ENCODE data around the gene ATP6V1G1. TPM values are rescaled to one million over a fixed set of nuclear protein-coding genes. Genes with fewer than 3 reads are reported as not detected.
"Not testable (repeated sequence)": the region's sequence is repeated elsewhere in the genome, so short reads cannot be mapped to it uniquely, and the experiment has no call there.

Gene ATP6V1G1
- total RNA-seq, 1 donor from 2014 or later, result 81.1 TPM

GRCh38 chr9:114591291-114591787, 3.8 kb downstream of the ATP6V1G1 start:
- DNase-seq, result no peak
- no peak for TF ChIP-seq CTCF (IDR thresholded peaks at IDR 0.05; ENCODE audit: borderline replicate concordance)
- Histone ChIP-seq H3K4me1 (peaks cover 65% of the 10 kb centered on the region), H3K4me3 (peak overlapping the region; percentile 8), H3K27ac (replicated peaks) (peak overlapping the region; percentile 62), H3K36me3 (peaks cover 40% of the 10 kb centered on the region), H3K27me3 (ENCODE audit: low read depth) (no peaks in the 10 kb centered on the region), H3K9me3 (replicated peaks) (no peaks in the 10 kb centered on the region)
- intact Hi-C loops (cut with micrococcal nuclease), result no loop called here

GRCh38 chr9:114591849-114592248, 4.3 kb downstream of the ATP6V1G1 start:
- Histone ChIP-seq H3K4me3 (no peak overlapping the region), H3K36me3 (peaks cover 45% of the 10 kb centered on the region), H3K27me3 (ENCODE audit: low read depth) (no peaks in the 10 kb centered on the region), H3K27ac (replicated peaks) (peak overlapping the region; percentile 62), H3K4me1 (peaks cover 65% of the 10 kb centered on the region), H3K9me3 (replicated peaks) (no peaks in the 10 kb centered on the region)
- TF ChIP-seq CTCF (IDR thresholded peaks at IDR 0.05; ENCODE audit: borderline replicate concordance), result no peak
- DNase-seq, result no peak
- intact Hi-C loops (cut with micrococcal nuclease), result no loop called here

- DNase-seq, result no peak
- peaks cover 48% of the 10 kb centered on the region for H3K36me3 ChIP-seq
- intact Hi-C loops (cut with micrococcal nuclease), result no loop called here
- H3K4me1 ChIP-seq, result peaks cover 60% of the 10 kb centered on the region
- H3K27me3 ChIP-seq (ENCODE audit: low read depth), result no peaks in the 10 kb centered on the region
- H3K27ac ChIP-seq (replicated peaks), result peak overlapping the region; percentile 62
- TF ChIP-seq CTCF (IDR thresholded peaks at IDR 0.05; ENCODE audit: borderline replicate concordance), result peak; percentile 40
- peak overlapping the region; percentile 12 for H3K4me3 ChIP-seq
- H3K9me3 ChIP-seq (replicated peaks), result no peaks in the 10 kb centered on the region
Observed at GRCh38 chr9:114592356-114592755, 4.8 kb downstream of the ATP6V1G1 start.

- H3K36me3 ChIP-seq, result peaks cover 64% of the 10 kb centered on the region
- H3K27me3 ChIP-seq (ENCODE audit: low read depth), result no peaks in the 10 kb centered on the region
- H3K4me3 ChIP-seq, result no peak overlapping the region
- H3K27ac ChIP-seq (replicated peaks), result no peak overlapping the region
- H3K4me1 ChIP-seq, result peaks cover 49% of the 10 kb centered on the region
- intact Hi-C loops (cut with micrococcal nuclease), result no loop called here
- DNase-seq, result no peak
- H3K9me3 ChIP-seq (replicated peaks), result no peaks in the 10 kb centered on the region
- TF ChIP-seq CTCF (IDR thresholded peaks at IDR 0.05; ENCODE audit: borderline replicate concordance), result no peak
Observed at GRCh38 chr9:114594136-114594535, 6.6 kb downstream of the ATP6V1G1 start.

GRCh38 chr9:114600502-114601248, 13.1 kb downstream of the ATP6V1G1 start:
- peaks cover 45% of the 10 kb centered on the region for H3K36me3 ChIP-seq
- H3K9me3 ChIP-seq (replicated peaks); H3K4me1 ChIP-seq; H3K27ac ChIP-seq (replicated peaks); DNase-seq; H3K4me3 ChIP-seq; intact Hi-C loops (cut with micrococcal nuclease); H3K27me3 ChIP-seq (ENCODE audit: low read depth): not testable (repeated sequence)

- H3K9me3 ChIP-seq (replicated peaks); H3K27me3 ChIP-seq (ENCODE audit: low read depth); H3K4me3 ChIP-seq; intact Hi-C loops (cut with micrococcal nuclease); DNase-seq; H3K27ac ChIP-seq (replicated peaks): not testable (repeated sequence)
- Histone ChIP-seq H3K36me3 (peaks cover 34% of the 10 kb centered on the region), H3K4me1 (peaks cover 12% of the 10 kb centered on the region)
Observed at GRCh38 chr9:114601787-114602186, 14.2 kb downstream of the ATP6V1G1 start.

Measured in left ventricle myocardium inferior (tissue), 1 donor.